NCI-H2081 treated with DMSO at 0.1 percent for 48 hours (cell line): ENCODE data around the gene TRAPPC3.
"Not testable (repeated sequence)": the region's sequence is repeated elsewhere in the genome, so short reads cannot be mapped to it uniquely, and the experiment has no call there.

Experiments used
- DNase-seq: peaks from one replicate; lab custom pipeline; 2025; lab: John Stamatoyannopoulos, UW

The TRAPPC3 gene

DNA sequence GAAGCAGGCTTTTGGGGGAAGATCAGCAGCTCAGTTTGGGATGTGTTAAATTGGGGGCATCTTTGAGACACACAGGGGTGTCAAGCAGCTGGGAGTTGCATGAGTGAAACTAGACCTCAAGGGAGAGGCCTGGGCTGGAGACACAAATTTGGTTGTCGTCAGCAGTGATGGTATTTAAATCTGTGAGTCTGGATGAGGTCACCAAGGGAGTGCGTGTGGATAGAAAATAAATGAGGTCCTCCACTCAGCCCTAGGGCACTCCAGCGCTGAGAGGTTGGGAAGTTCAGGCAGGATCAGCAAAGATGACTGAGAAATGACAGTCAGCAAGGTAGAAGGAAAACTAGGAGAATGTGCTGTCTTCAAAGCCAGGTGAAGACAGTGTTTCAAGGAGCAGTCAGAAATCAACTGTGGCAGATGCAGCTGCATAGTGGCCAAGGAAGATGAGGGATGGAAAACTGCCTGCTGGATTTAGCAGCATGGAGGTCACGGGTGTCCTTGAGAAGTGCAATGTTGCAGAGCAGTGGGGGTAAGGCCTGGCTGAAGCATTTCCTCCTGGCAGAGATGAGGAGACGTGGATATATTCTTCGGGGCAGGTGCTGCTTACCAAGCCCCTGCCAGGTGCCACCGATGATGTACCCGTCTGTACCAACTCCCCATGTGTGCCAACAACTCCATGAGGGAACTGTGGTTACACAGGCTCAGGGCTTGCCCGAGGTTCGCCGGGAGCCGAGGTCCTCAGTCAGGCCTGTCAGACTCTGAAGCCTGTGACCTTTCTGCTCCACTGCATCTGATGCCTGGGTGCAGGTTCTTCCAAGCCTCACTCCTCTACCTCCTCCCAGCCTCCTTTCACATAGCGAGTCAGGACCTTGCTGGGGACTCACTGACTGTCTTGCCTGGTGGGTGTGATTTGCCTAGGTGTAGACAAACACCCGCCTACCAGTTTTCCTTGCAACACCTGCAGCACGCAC, 17.9 kb upstream of the TRAPPC3 start:
- DNase-seq, result no peak

DNA sequence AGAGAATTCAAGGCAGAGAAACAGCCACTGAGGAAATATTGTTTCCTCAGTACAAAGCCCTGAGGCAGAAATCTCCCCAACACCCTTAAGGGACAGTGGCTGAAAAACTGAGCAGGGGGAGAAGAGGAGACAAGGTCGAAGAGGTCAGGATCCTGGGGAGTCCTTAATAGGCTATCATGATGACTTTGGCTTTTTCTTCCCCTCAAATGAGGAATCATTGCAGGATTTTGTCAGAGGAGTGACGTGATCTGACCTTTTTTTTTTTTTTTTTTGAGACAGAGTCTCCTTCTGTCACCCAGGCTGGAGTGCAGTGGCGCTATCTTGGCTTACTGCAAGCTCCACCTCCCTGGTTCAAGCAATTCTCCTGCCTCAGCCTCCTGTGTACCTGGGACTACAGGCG, 16.9 kb upstream of the TRAPPC3 start:
- DNase-seq, result no peak

DNA sequence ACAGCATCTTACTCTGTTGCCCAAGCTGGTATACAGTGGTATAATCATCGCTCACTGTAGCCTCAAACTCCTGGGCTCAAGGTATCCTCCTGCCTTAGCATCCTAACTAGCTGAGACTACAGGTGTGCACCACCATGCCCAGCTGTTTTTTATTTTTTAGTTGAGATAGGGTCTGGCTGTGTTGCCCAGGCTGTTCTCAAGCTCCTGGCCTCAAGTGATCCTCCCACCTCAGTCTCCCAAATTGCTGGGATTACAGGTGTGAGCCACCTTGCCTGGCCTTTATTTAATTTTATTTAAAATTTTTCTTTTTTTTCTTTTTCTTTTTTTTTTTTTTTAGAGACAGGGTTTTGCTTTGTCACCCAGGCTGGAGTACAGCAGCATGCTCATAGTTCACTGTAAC, 15.9 kb upstream of the TRAPPC3 start:
- DNase-seq, result no peak

- DNase-seq, result no peak
Observed at GRCh38 chr1:36164361-36164760, 15.1 kb upstream of the TRAPPC3 start.

- no peak for DNase-seq
Observed at GRCh38 chr1:36163426-36163825, 14.1 kb upstream of the TRAPPC3 start.

DNA sequence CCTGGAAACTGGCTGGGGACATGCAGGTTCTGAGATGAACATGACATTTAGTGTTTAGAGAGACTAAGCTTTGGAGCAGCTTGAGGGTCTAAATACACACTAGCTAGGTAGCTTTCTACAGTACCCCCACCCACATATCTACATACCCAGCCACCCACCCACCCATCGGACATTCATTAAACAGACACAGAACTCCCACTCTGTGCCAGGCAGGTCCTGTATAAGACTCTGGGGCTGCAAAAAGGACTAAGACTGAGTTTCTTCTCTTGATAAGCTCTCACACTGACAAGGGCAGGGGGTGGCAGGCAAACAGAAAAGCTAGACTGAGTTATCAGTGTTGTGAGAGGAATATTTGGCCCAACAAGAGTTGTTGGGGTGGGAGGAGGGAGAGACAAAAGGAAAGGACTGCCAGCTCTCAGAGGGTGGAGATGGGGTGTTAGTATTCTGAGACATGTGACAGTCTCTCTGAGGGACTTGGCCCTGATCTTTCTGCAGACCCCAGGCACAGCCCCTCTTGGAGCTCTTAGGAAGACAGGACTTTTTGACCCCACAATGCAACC, 13.5 kb upstream of the TRAPPC3 start:
- no peak for DNase-seq

DNA sequence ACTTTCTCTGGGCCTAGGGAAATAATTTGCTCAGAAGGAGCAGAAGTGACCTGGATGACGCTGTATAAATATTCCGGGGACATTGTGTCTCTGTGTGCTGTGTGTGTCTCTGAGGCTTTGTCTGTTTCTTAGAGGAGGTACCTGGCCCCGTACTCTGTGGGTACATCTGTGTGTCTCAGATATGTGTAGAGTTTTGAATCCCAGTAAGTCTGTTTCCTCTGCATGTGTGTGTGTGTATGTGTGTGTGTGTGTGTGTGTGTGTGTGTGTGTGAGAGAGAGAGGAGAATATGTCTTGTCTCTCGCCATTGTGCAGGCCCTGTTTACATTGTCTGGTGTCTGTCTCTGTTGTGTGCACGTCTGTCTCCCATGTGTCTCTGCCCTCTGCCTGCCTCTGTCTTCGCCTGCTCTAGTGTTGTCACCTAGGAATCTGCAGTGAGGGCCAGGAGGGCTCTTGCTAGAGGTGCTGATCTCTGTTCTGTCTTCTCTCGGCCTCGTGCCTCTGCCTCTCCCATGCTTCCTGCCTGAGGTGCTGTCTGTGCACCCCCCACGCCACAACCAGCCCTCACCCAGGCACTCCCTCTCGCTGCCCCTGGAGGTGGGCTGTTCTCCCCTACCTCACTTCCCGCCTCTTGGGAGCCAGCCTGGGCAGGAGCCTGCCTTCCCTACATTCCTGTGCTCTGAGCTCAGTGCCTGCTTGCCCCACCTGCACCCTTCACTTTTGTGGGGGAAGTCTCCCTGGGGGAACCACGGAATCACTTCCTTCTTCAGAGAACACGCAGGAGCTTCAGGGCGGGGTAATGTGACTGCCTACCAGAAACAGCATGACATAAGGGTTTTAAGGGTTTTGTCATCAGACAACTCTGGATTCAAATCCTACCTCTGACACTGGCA, 12.6 kb upstream of the TRAPPC3 start:
- no peak for DNase-seq

GRCh38 chr1:36160949-36161485, 11.7 kb upstream of the TRAPPC3 start:
- DNase-seq, result no peak

DNA sequence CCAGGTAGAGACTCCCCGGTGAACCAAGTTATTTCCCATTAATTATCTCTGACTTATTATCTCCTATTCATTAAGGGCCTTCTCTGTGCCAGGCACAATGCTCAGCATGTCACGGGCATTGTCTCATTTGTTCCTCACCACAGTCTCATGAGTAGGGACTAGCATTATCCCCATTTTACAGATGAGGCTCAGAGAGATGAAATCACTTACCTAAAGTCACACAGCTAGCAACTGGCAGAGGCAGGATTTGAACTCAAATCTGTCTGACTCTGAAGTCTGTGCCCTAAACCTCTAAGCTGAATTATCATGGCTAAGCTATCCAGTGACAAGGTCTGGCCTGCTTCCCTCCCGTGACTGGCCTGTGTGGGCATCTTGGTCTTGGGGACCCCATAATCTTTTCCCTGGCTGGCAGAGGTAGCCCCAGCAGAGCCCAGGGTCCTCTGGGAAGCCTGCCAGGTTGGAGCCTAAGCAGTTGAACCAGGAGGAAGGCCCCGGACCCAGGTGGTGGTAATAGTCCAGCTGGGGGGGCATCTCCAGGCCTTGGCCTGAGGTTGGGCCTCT, 11.2 kb upstream of the TRAPPC3 start:
- DNase-seq, result no peak

DNA sequence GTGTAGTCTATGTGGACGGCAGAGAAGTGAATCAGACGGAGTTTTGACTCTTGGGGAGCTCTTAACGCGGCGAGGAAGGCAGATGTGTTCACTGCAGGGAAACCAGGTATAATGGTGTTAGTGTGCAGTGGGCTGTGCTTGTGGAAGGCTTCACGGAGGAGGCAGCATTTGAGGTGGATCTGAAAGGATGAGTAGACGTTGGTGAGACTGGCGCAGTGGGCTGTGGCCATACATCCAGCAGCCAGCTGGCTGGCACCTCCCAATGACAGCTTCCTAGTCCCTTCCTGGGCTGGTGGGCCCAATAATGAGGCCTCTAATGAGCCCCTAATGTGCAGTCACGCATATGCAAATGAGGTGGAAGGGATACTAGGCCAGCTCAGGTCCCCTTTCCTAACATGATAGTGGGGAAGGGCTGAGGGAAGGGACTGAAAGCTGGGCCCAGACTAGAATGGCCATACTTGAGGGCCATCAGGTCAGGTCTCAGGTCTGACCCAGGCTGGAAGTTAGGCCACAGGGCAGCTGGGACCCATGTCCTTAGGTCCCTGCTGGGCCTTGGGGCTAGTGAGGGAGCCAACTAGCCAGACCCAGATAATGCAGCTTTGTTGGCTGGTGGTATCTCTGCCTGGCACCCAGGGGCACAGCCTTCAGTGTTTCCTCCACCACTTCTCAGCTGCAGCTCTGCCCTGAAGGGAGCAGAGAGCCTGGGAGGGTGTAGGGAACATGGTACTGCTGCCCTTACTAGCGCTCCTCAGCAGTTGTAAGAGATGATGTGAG, 10.5 kb upstream of the TRAPPC3 start:
- no peak for DNase-seq

GRCh38 chr1:36158827-36159252, 9.6 kb upstream of the TRAPPC3 start:
- not testable (repeated sequence) for DNase-seq

- DNase-seq, result no peak
Observed at GRCh38 chr1:36157973-36158826, 8.9 kb upstream of the TRAPPC3 start.

DNA sequence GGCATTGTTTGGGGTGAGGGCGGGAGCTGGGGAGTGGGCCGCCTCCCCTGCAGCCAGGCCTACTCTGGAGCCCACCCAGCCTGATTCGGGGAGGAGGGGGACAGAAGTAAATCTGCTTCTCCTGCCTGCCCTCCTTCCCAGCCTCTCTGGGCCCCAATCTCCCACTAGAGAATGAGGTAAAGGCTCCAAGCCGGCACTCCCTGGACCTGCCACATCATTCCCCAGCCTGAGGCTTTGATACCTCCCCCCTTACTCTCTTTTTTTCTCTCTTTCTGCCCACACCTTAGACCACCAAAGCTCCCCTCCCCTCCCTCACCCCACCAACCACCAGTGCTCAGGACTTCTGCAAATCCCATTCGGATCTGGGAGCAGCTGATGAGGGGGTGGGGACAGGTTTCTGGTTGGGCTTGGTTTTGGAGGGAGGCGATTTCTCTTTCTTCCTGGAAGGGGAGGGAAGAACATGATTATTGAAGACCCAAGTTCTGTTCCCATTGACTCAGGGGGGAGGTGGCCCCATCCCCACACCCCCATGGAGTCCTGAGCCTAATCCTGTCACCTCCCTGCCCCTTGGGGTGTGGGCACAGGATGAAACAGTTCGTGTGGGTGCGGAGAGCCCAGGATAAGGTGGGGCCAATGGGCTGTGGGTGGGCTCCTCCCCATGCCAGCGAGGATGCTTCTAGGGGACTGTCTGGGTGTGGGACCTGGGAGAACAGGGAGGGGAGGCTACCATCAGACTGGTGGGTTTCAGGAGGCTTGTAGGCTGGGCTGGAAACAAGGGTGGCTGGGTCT, 8.0 kb upstream of the TRAPPC3 start:
- no peak for DNase-seq

DNA sequence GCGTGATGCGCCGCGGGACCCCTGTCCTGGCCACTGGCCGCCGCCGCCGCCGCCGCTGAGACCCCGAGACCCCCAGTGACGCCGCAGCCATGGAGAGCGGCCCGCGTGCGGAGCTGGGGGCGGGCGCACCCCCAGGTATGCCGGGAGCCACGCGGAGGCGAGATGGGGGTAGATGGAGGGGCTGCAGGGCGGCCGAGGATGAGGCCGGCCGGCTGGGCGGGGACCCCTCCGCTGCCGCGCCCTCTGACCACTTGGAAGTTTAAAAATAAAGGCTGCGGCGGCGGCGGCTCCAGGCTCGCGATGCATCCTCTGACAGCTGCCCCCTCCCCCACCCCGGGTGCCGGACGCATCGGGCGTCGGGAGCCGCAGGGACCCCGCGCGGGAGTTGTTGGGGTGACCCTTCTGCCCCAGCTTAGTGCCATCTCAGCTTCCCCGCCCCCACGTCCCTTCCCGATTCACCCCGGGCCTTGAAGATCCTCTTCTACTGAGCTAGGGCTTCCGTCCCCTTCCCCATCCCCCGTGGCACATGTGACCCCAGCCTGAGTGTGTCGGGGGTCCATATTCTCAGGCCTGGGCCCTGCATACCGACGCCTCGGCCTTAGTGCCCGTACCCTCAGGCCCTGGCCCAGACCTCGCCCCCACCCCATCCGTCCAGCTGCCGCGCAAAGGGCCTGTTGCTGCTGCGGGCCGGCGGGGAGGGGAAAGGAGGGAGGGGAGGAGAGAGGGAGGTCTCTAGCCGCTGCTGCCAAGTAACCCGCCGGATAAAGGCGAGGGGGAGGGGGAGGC, 7.2 kb upstream of the TRAPPC3 start:
- DNase-seq, result no peak

- no peak for DNase-seq
Observed at GRCh38 chr1:36155408-36156328, 6.4 kb upstream of the TRAPPC3 start, which contains the start of gene MAP7D1. Gene MAP7D1 (plus strand): TSS chr1:36156160. CDS start chr1:36156418, 258 bp downstream.

GRCh38 chr1:36154765-36155407, 5.6 kb upstream of the TRAPPC3 start:
- DNase-seq, result no peak

DNA sequence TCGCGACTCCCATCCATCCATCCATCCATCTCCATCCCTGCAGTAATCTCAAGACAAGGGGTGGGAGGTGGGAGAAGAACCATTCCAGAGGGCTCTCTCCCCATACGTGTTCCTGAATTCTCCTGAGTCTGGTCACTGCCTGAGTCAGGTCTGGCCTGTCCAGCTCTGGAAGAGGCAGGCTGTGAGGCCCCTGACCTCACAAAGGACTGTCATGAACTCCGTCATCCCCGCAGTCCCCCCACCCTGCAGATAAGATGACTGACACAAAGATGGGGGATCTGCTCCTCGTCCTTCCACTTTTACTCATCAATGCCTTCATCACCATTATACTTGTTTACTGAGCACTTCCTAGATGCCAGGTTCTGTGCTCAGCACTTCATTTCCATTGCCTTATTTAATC, 5.0 kb upstream of the TRAPPC3 start:
- DNase-seq, result no peak
